NCI-H2107 treated with DMSO at 0.1 percent for 48 hours (cell line): ENCODE measurements around the gene ZSCAN31.
"Not testable (repeated sequence)": the region's sequence is repeated elsewhere in the genome, so short reads cannot be mapped to it uniquely, and the experiment has no call there.

ENCODE experiments used
- DNase-seq: peaks from one replicate; lab custom pipeline; 2025; ENCODE audit not compliant: unreplicated experiment; lab: John Stamatoyannopoulos, UW

The ZSCAN31 gene

GRCh38 chr6:28323813-28324424 lies 12.0 kb downstream of the ZSCAN31 start:
- DNase-seq = no peak

GRCh38 chr6:28322661-28323060 lies 13.3 kb downstream of the ZSCAN31 start:
- DNase-seq = no peak

- DNase-seq = not testable (repeated sequence)
Observed at GRCh38 chr6:28317866-28318265, 18.1 kb downstream of the ZSCAN31 start.

- no peak for DNase-seq
Observed at GRCh38 chr6:28315628-28316027, 20.3 kb downstream of the ZSCAN31 start.

- DNase-seq = no peak
Observed at GRCh38 chr6:28312939-28313338, 23.0 kb downstream of the ZSCAN31 start.

GRCh38 chr6:28311139-28311823 lies 24.7 kb downstream of the ZSCAN31 start:
- DNase-seq = no peak

GRCh38 chr6:28306363-28306762 lies 29.6 kb downstream of the ZSCAN31 start:
- DNase-seq = not testable (repeated sequence)

GRCh38 chr6:28303570-28303969 lies 32.4 kb downstream of the ZSCAN31 start:
- DNase-seq = no peak

- no peak for DNase-seq
Observed at GRCh38 chr6:28296520-28297060, 39.4 kb downstream of the ZSCAN31 start.

- no peak for DNase-seq
Observed at GRCh38 chr6:28295326-28295725, 40.6 kb downstream of the ZSCAN31 start.

- no peak for DNase-seq
Observed at GRCh38 chr6:28291573-28291972, 44.4 kb downstream of the ZSCAN31 start.

- DNase-seq = no peak
Observed at GRCh38 chr6:28282926-28283325, 53.0 kb downstream of the ZSCAN31 start.

- DNase-seq = peak; percentile 17
Observed at GRCh38 chr6:28281288-28282064, 54.5 kb downstream of the ZSCAN31 start, which contains the start of gene PGBD1. Gene PGBD1, plus strand, starts transcription at chr6:28281572. Its CDS starts 2,242 bp downstream, at chr6:28283814.

- no peak for DNase-seq
Observed at GRCh38 chr6:28280595-28281287, 55.2 kb downstream of the ZSCAN31 start.

GRCh38 chr6:28277746-28278145 lies 58.2 kb downstream of the ZSCAN31 start:
- no peak for DNase-seq

- no peak for DNase-seq
Observed at GRCh38 chr6:28274888-28275287, 61.1 kb downstream of the ZSCAN31 start.
